NCI-H146 (cell line): ENCODE results near the gene TMEM132A.
A peak's percentile ranks its signal among the peaks of the same experiment; 100 is the strongest.

ENCODE experiments used
- DNase-seq: peaks from one replicate; lab custom pipeline; 2025; lab: John Stamatoyannopoulos, UW

The TMEM132A gene

GRCh38 chr11:60937144-60937527, 12.9 kb downstream of the TMEM132A start:
- no peak for DNase-seq

DNA sequence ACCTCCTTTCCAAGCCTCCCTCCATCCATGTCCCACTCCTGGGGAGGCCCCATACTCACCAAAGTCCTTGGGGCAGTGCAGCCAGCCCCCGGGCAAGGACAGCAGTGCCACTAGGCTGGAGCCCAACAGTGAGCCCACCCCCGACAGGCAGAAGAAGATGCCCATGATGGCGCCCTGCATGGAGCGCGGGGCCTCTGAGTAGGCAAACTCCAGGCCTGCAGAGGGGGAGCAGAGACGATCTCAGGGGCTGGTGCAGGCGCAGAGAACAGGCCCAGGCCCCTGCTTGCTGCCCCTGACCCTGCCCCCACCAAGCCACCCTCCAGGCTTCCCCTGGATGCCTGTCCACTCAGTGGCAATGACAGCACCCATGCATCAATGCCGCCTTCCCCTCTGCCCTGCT, 13.6 kb downstream of the TMEM132A start:
- DNase-seq: no peak

GRCh38 chr11:60938500-60938899, 14.2 kb downstream of the TMEM132A start:
- no peak for DNase-seq

GRCh38 chr11:60939301-60939700, 15.0 kb downstream of the TMEM132A start:
- no peak for DNase-seq

DNA sequence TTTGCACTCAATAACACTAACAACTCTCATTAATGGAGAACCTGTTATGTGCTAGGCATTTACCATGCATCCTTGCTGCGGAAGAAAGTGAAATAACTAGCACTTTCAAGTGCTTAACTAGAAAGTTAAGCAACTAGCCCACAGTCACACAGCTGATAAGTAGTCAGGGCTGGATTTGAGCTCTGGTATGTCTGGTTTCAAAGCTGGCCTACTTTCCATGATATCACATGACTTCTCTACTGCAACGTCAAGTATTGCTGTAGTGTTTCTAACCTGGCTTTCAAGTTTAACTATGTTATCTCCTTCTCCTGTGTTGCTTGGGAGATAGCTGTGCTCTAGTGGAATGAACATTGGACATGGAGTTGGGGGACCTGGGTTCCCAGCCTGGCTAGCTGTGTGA, 15.6 kb downstream of the TMEM132A start:
- DNase-seq: no peak

DNA sequence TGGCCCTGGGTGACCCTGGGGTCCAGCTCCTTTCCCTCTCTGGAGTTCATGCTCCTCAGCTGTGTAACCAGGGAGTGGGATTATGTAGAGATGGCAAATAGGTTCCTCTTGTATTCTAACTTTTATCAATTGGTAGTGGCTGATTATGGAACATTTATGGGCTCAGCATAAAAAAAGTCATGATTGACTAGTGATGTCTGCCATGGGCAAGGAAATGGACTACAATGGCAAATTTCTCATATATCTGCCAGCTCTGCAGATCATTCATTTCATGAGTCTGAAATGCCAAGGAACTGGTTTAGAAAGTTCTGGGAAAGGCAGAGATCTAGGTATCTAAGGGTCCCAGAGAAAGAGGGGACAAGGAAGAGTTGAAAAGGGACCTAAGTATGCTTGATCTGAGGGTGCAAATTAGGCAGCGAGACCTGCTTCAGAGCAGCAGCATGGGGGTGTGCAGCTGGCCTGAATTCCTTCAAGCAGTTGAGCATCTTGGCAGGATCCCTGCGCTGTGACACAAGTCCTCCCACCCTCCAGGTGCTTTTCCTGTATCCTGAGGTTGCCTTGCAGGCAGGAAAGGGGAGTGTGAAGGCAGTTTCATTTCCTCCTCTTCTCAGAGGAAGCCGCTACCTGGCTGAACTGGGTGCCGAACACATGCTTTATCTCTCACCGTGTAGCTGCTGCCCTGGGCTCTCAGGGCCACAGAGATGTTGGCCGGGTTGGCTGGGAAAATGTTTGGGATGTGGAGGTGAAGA, 17.3 kb downstream of the TMEM132A start:
- DNase-seq: no peak

DNA sequence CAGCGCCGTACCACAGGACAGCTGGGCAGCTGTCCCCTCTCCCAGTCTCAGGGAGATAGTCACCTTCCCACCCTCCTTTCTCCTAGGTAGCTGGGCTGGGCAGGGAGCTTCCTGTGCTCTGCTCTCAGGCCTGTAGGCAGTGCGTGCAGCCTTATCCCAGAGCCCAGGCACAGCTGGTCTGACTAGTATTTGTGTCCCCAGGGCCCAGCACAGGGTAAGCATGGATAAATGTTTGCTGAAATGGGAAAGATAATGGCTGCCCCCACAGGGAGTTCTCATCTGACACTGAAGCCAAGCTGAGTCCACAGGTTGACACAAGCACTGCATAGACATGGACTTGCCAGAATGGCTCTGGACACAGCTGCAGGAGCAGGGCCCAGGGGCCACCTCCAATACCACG, 18.0 kb downstream of the TMEM132A start:
- peak; percentile 75 for DNase-seq

GRCh38 chr11:60942970-60943565, 18.8 kb downstream of the TMEM132A start:
- peak; percentile 26 for DNase-seq

- peak; percentile 40 for DNase-seq
These were observed 20.4 kb downstream of the TMEM132A start for GRCh38 chr11:60944490-60945294.

DNA sequence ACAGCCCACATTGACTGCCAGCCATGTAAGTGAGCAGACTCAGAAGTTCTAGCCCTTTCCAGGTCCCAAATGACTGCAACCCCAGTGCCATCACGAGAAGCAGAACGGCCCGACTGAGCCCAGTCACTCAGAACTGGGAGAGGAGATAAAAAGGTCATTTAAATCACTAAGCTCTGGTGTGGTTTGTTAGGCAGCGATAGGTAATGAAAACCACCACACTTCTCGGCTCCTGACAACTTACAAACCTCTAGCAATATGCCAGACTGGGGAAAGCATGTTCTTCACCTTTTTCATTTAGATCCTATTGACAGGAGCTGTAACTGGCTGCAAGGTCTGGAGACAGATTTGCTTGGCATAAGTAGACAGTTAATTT, 21.0 kb downstream of the TMEM132A start:
- no peak for DNase-seq

DNA sequence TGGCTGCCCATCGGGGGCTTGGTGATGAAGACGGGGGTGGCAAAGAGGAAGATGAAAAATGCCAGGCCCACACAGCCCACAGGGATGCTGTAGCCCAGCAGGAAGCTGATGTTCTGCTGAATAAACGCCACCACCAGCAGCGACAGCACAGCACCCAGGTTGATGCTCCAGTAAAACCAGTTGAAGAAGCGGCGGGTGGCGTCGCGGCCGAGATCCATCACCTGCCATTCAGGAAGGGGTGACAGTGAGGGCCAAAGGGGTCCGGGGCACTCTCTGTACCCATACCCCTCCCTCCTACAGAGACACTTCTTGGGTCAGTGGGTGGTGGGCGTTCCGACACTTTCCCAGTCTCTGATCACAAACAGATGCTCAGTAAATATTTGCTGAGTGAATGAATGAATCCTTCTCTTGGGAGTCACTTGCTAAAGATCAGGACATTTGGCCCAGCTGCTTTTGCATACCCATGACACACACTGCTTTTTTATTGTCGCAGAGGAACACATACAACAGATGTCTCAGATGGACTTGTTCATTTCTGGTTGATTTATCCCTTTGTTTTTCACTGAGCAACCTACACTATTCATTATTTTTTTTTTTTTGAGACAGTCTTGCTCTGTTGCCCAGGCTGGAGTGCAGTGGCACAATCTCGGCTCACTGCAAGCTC, 22.5 kb downstream of the TMEM132A start:
- no peak for DNase-seq

GRCh38 chr11:60947700-60948099, 23.4 kb downstream of the TMEM132A start:
- no peak for DNase-seq

- no peak for DNase-seq
These were observed 24.0 kb downstream of the TMEM132A start for GRCh38 chr11:60948250-60948649.

DNA sequence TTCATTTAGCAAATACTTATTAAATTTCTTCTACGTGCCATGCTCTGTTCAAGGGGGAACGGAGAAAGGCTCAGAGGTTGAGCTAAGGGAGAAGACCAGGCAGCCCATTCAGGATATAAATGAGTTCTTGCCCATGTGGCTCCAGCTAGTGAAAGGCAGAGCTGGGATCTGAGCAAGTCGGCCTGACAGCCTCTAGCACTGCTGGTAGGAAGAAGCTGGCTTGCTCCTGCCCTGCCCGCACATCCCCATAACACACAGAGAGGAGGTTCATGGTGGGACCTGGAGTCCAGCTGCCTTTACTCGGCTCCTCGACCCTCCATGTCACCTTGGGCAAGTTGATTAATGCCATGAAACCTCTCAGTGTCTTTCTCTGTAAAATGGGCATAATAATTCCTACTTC, 25.8 kb downstream of the TMEM132A start:
- no peak for DNase-seq

DNA sequence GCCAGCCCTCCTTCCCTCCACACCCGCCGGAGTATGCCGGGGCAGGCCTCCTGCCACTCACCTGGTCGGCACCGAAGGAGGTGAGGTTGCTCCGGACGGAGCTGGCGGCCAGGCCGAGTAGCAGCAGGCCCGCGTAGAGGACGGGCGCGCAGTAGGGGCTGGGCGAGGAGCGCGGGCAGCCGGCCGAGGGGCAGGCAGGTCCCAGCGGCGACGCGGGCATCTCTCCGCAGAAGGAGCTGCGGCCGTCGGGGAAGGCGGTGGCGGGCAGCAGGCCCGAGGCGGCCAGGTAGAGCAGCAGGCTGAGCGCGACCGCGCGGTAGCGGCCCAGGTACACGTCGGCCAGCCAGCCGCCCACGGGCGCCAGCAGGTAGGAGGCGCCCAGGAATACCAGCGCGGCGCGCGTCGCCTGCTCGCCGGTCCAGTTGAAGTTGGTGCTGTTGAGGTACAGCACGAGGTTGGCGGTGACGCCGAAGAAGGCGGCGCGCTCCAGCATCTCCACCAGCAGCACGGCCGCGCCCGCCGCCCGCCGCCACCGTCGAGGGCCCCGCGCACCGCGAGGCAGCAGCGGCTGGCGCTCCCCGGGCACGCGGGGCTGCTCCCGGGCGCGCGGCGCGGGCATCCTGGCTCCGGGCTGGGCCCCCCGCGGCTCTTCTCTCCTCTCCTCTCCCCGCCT, 26.8 kb downstream of the TMEM132A start:
- no peak for DNase-seq

GRCh38 chr11:60951606-60951903, 27.3 kb downstream of the TMEM132A start:
- no peak for DNase-seq

GRCh38 chr11:60951904-60952741, 27.9 kb downstream of the TMEM132A start, which contains the start of gene SLC15A3:
TSS of gene SLC15A3 (minus strand) at chr11:60952176. CDS start at chr11:60951551, 625 bp downstream.
- DNase-seq: no peak

- DNase-seq: no peak
These were observed 28.5 kb downstream of the TMEM132A start for GRCh38 chr11:60952742-60953170.

- no peak for DNase-seq
These were observed 29.5 kb downstream of the TMEM132A start for GRCh38 chr11:60953781-60954180.

DNA sequence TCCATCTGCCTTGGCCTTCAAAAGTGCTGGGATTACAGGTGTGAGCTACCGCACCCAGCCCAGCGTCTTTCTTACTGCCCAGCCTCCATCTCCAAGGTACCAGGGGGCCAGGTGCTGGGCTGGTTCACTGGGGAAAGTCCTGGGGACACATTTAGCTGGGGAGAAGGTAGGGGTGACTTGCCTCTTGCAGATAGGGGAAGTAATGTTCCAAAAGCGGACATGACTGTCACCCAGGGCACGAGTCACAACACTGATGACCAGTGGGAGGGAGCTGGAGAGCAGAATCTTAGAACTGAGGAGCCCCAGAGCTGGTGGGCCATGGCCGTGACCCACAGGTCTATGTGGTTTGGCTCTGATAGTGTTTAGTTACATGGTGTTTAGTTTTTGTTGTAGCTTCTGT, 30.2 kb downstream of the TMEM132A start:
- no peak for DNase-seq

GRCh38 chr11:60955571-60955970, 31.3 kb downstream of the TMEM132A start:
- no peak for DNase-seq
